Suprapubic skin (tissue), 4 donors: Measurements from ENCODE around the gene C1orf50.

Experiments
- CTCF ChIP-seq, 2 donors: fragments of 200-600 bp in 1 of 2; fragments of 450-650 bp in 1 of 2; sonication (generic) in 1 of 2; IDR thresholded peaks; one replicate each; pipeline ENCODE4 v1.5.1; 2016 to 2019; ENCODE audit warnings: antibody characterized with exemption in 2 of 2, mild to moderate bottlenecking in 1 of 2, moderate library complexity in 1 of 2
- EP300 ChIP-seq: sonication (generic); formaldehyde crosslinking; IDR thresholded peaks from one replicate; pipeline ENCODE4 v1.6.1; 2017; ENCODE audit warnings: antibody characterized with exemption
- POLR2A ChIP-seq, 2 donors: fragments of 450-650 bp; IDR thresholded peaks; one replicate each; pipeline ENCODE4 v1.6.1; 2017; ENCODE audit warnings: antibody characterized with exemption in 2 of 2, mild to moderate bottlenecking in 2 of 2, moderate library complexity in 2 of 2
- POLR2AphosphoS5 ChIP-seq, 3 donors: sonication (generic); formaldehyde crosslinking; IDR thresholded peaks; one replicate each; pipeline ENCODE4 v1.6.1; 2017; ENCODE audit warnings: antibody characterized with exemption in 3 of 3

GRCh38 chr1:42731585-42731984, 35.5 kb upstream of the C1orf50 start:
- no peak for TF ChIP-seq CTCF (IDR thresholded peaks at IDR 0.05)
- TF ChIP-seq POLR2AphosphoS5 (IDR thresholded peaks at IDR 0.05): no peak
- TF ChIP-seq EP300: no peak
- no peak for TF ChIP-seq POLR2A (IDR thresholded peaks at IDR 0.05)
